Liver (tissue), 9 donors: ENCODE measurements around the gene RECK. TPM values are rescaled to one million over a fixed set of nuclear protein-coding genes. Genes with fewer than 3 reads are reported as not detected.

Experiments
- DNase-seq: peaks from one replicate; pipeline ENCODE4 v3.0.0-alpha.2; 2017; ENCODE audit warnings: low spot score
- H3K27ac ChIP-seq, 2 donors: one replicate each; pipeline ENCODE4 v1.7.0; 2013; ENCODE audit warnings: inconsistent platforms in 2 of 2, low read length in 2 of 2, control low read depth in 1 of 2, low read depth in 1 of 2, mild to moderate bottlenecking in 1 of 2
- H3K27me3 ChIP-seq, 4 donors: one replicate each; pipeline versions ENCODE4 v1.6.1 to v1.7.0; 2013; ENCODE audit warnings: low read length in 3 of 4, inconsistent platforms in 1 of 4, mild to moderate bottlenecking in 1 of 4, moderate library complexity in 1 of 4; ENCODE audit not compliant: control insufficient read depth in 4 of 4, insufficient read depth in 4 of 4
- H3K36me3 ChIP-seq, 4 donors: one replicate each; pipeline versions ENCODE4 v1.6.1 to v1.7.0; 2013; ENCODE audit warnings: low read length in 3 of 4, mild to moderate bottlenecking in 3 of 4, low read depth in 1 of 4, moderate library complexity in 1 of 4; ENCODE audit not compliant: control insufficient read depth in 4 of 4, insufficient read depth in 3 of 4
- H3K4me1 ChIP-seq, 4 donors: one replicate each; pipeline versions ENCODE4 v1.6.1 to v1.7.0; 2013; ENCODE audit warnings: low read length in 3 of 4, mild to moderate bottlenecking in 3 of 4, moderate library complexity in 1 of 4; ENCODE audit not compliant: control insufficient read depth in 4 of 4, insufficient read depth in 4 of 4
- H3K4me3 ChIP-seq, 3 donors: one replicate each; pipeline versions ENCODE4 v1.6.1 to v1.7.0; 2013; ENCODE audit warnings: low read length in 3 of 3, control low read depth in 1 of 3, low read depth in 1 of 3, mild to moderate bottlenecking in 1 of 3
- H3K9ac ChIP-seq, 2 donors: one replicate each; pipeline ENCODE4 v1.7.0; 2013; ENCODE audit warnings: low read length in 2 of 2, mild to moderate bottlenecking in 2 of 2, moderate library complexity in 2 of 2, control low read depth in 1 of 2, low read depth in 1 of 2
- H3K9me3 ChIP-seq, 4 donors: one replicate each; pipeline versions ENCODE4 v1.6.1 to v1.7.0; 2013; ENCODE audit warnings: low read length in 3 of 4; ENCODE audit not compliant: control insufficient read depth in 4 of 4
- EGR1 ChIP-seq, 2 donors: IDR thresholded peaks; 2 replicates each; pipeline ENCODE4 v1.6.1; 2016 to 2018; ENCODE audit warnings: antibody characterized with exemption in 2 of 2, low read depth in 2 of 2
- FOXA1 ChIP-seq: IDR thresholded peaks from 2 replicates; pipeline ENCODE4 v1.6.1; 2016; ENCODE audit warnings: antibody characterized with exemption
- FOXA2 ChIP-seq: IDR thresholded peaks from 2 replicates; pipeline ENCODE4 v1.6.1; 2016; ENCODE audit warnings: antibody characterized with exemption
- GABPA ChIP-seq, 2 donors: IDR thresholded peaks in 1 of 2; conservative IDR thresholded peaks in 1 of 2; 2 replicates each; pipeline ENCODE4 v1.6.1; 2016; ENCODE audit warnings: antibody characterized with exemption in 2 of 2, mild to moderate bottlenecking in 1 of 2, moderate library complexity in 1 of 2
- HNF4A ChIP-seq, 2 donors: conservative IDR thresholded peaks; 2 replicates each; pipeline ENCODE4 v1.6.1; 2016; ENCODE audit warnings: antibody characterized with exemption in 2 of 2, mild to moderate bottlenecking in 2 of 2
- HNF4G ChIP-seq: IDR thresholded peaks from 2 replicates; pipeline ENCODE4 v1.6.1; 2016; ENCODE audit warnings: antibody characterized with exemption
- JUND ChIP-seq, 2 donors: IDR thresholded peaks; 2 replicates each; pipeline ENCODE4 v1.6.1; 2016; ENCODE audit warnings: antibody characterized with exemption in 2 of 2
- NR2F2 ChIP-seq: IDR thresholded peaks from 2 replicates; pipeline ENCODE4 v1.6.1; 2016; ENCODE audit warnings: antibody characterized with exemption
- RAD21 ChIP-seq, 2 donors: IDR thresholded peaks; 2 replicates each; pipeline ENCODE4 v1.6.1; 2016; ENCODE audit warnings: antibody characterized with exemption in 2 of 2, mild to moderate bottlenecking in 2 of 2
- RXRA ChIP-seq, 2 donors: IDR thresholded peaks; 2 replicates each; pipeline ENCODE4 v1.6.1; 2017 to 2018; ENCODE audit warnings: antibody characterized with exemption in 2 of 2, mild to moderate bottlenecking in 1 of 2
- SP1 ChIP-seq: IDR thresholded peaks from 2 replicates; pipeline ENCODE4 v1.6.1; 2018; ENCODE audit warnings: antibody characterized with exemption, mild to moderate bottlenecking
- TAF1 ChIP-seq: conservative IDR thresholded peaks from 2 replicates; pipeline ENCODE4 v1.6.1; 2016; ENCODE audit warnings: antibody characterized with exemption, mild to moderate bottlenecking
- YY1 ChIP-seq: IDR thresholded peaks from 2 replicates; pipeline ENCODE4 v1.6.1; 2016; ENCODE audit warnings: antibody characterized with exemption, mild to moderate bottlenecking
- WGBS: extraction: QIAGEN DNeasy Blood & Tissue Kit; methylation state at CpG from one replicate; pipeline ENCODE4 v1.1.7; 2013; 5-methylcytosine and 5-hydroxymethylcytosine counted together
- polyA plus RNA-seq, 2 donors: library from polyadenylated mRNA; stranded (reverse) in 1 of 2; unstranded in 1 of 2; fragments of 200-250 nt in 1 of 2; fragments of >200 nt in 1 of 2; fragmentation: Nextera tagmentation in 1 of 2; extraction: Ambion mirVana in 1 of 2; gene quantifications; one replicate each; pipeline versions ENCODE4 v1.2.1 to v1.2.3, GENCODE V29; 2013 to 2015
- total RNA-seq, 2 donors: library from RNA; depleted of rRNA; stranded (reverse); fragments of >200 nt; gene quantifications; one replicate each; pipeline ENCODE4 v1.2.3, GENCODE V29; 2014
- TF ChIP-seq, protein P1 (sequence below): fragments of 150-350 bp; IDR thresholded peaks from 2 replicates; pipeline ENCODE4 v1.5.1; 2017; ENCODE audit warnings: improper control_type of control experiment, low read depth, low read length; ENCODE audit not compliant: missing input control
- TF ChIP-seq, protein P2 (sequence below): IDR thresholded peaks from 2 replicates; pipeline ENCODE4 v1.6.1; 2016; ENCODE audit warnings: antibody characterized with exemption
- TF ChIP-seq, protein P3 (sequence below): IDR thresholded peaks from 2 replicates; pipeline ENCODE4 v1.6.1; 2016; ENCODE audit warnings: antibody characterized with exemption
- donor health status: healthy.
- donor health status: healthy.
- donor health status: healthy.
- donor health status: healthy.
- donor health status: healthy.

Gene RECK
- total and polyA plus RNA-seq, 4 donors, result 2.1 to 3.5 (median 2.3) TPM

DNA sequence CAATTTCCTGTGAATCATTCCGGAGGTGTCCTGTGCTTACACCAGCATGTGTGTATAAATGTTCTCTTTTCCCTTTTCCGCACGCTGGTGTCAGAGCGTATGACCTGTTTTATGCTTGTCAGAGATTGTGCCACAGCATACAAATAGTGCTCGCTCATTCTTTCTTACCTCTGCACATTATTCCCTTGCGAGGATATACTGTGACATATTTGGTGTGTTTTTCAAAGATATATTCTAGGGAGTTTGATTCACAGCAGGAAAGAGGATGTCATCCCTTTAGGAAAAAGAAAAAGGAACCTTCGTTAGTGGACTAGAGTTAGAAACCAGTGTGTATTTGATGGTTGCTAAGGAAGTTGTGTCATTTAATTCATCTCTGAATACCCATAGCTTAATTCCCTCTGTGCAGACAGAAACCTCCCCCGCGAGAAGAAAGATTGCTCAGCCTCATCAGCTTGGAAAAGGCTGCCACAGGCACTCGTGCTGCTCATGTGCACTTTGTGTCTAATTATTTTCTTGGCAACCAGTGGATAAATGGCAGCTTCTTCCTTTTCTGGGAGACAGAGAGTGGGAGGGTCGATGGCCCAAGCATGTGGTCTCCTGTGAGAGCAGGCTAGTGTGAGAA lies 117.7 kb downstream of the RECK start:
- Histone ChIP-seq H3K36me3 (no peaks in the 10 kb centered on the region), H3K4me1 (peaks cover 0 to 8% (median under 1%) of the 10 kb centered on the region in 4 donors), H3K4me3 (no peak overlapping the region), H3K9me3 (no peaks in the 10 kb centered on the region), H3K9ac (no peak overlapping the region), H3K27me3 (no peaks in the 10 kb centered on the region), H3K27ac (peak overlapping the region; percentile 67 to 83)
- 61% methylated on average over 11 of the region's 11 CpGs for WGBS
- DNase-seq, result no peak
- TF ChIP-seq NR2F2 (peak; percentile 34), HNF4A (conservative IDR thresholded peaks at IDR 0.05) (no peak), GABPA (IDR thresholded peaks at IDR 0.05 in 1 of 2, conservative IDR thresholded peaks at IDR 0.05 in 1 of 2) (no peak), JUND (IDR thresholded peaks at IDR 0.05) (no peak), EGR1 (IDR thresholded peaks at IDR 0.05; ENCODE audit: low read depth in 2 of 2) (no peak), SP1 (no peak), TAF1 (no peak), HNF4G (no peak), YY1 (no peak), FOXA1 (no peak), RXRA (IDR thresholded peaks at IDR 0.05) (peak in 1 of 2 donors; percentile 3)
- TF ChIP-seq, protein P1, sequence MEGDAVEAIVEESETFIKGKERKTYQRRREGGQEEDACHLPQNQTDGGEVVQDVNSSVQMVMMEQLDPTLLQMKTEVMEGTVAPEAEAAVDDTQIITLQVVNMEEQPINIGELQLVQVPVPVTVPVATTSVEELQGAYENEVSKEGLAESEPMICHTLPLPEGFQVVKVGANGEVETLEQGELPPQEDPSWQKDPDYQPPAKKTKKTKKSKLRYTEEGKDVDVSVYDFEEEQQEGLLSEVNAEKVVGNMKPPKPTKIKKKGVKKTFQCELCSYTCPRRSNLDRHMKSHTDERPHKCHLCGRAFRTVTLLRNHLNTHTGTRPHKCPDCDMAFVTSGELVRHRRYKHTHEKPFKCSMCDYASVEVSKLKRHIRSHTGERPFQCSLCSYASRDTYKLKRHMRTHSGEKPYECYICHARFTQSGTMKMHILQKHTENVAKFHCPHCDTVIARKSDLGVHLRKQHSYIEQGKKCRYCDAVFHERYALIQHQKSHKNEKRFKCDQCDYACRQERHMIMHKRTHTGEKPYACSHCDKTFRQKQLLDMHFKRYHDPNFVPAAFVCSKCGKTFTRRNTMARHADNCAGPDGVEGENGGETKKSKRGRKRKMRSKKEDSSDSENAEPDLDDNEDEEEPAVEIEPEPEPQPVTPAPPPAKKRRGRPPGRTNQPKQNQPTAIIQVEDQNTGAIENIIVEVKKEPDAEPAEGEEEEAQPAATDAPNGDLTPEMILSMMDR, result no peak
- TF ChIP-seq, protein P2, sequence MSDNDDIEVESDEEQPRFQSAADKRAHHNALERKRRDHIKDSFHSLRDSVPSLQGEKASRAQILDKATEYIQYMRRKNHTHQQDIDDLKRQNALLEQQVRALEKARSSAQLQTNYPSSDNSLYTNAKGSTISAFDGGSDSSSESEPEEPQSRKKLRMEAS, result no peak
- TF ChIP-seq, protein P3, sequence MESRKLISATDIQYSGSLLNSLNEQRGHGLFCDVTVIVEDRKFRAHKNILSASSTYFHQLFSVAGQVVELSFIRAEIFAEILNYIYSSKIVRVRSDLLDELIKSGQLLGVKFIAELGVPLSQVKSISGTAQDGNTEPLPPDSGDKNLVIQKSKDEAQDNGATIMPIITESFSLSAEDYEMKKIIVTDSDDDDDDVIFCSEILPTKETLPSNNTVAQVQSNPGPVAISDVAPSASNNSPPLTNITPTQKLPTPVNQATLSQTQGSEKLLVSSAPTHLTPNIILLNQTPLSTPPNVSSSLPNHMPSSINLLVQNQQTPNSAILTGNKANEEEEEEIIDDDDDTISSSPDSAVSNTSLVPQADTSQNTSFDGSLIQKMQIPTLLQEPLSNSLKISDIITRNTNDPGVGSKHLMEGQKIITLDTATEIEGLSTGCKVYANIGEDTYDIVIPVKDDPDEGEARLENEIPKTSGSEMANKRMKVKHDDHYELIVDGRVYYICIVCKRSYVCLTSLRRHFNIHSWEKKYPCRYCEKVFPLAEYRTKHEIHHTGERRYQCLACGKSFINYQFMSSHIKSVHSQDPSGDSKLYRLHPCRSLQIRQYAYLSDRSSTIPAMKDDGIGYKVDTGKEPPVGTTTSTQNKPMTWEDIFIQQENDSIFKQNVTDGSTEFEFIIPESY, result no peak

DNA sequence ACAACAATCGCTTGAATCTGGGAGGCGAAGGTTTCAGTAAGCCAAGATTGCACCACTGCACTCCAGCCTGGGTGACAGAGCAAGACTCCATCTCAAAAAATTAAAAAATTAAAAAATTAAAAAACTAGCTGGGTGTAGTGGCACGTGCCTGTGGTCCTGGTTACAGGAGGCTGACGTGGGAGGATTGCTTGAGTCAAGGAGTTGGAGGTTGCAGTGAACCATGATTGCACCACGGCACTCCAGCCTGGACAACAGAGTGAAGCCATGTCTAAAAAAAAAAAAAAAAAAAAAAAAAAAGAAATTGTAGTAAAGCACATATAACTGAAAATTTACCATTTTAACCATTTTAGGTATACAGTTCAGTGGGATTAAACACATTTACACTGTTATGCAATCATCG lies 119.4 kb downstream of the RECK start:
- TF ChIP-seq GABPA (IDR thresholded peaks at IDR 0.05 in 1 of 2, conservative IDR thresholded peaks at IDR 0.05 in 1 of 2), result no peak
- TF ChIP-seq RAD21 (IDR thresholded peaks at IDR 0.05), result no peak
- no peak for TF ChIP-seq HNF4G
- TF ChIP-seq FOXA2, result no peak
- TF ChIP-seq YY1, result no peak
- Histone ChIP-seq H3K27ac (no peak overlapping the region), H3K36me3 (no peaks in the 10 kb centered on the region), H3K9ac (no peak overlapping the region), H3K27me3 (no peaks in the 10 kb centered on the region), H3K4me1 (peaks cover 0 to 6% (median 0%) of the 10 kb centered on the region in 4 donors), H3K4me3 (no peak overlapping the region), H3K9me3 (no peaks in the 10 kb centered on the region)
- no peak for DNase-seq
- WGBS, result 92% methylated on average over 6 of the region's 6 CpGs
